ENCODE data around the gene EEFSEC.

The EEFSEC gene

GRCh38 chr3:128419311-128419710 lies 266.0 kb downstream of the EEFSEC start:
- no peak for DNase-seq

GRCh38 chr3:128420289-128420688 lies 267.0 kb downstream of the EEFSEC start:
- no peak for DNase-seq

DNA sequence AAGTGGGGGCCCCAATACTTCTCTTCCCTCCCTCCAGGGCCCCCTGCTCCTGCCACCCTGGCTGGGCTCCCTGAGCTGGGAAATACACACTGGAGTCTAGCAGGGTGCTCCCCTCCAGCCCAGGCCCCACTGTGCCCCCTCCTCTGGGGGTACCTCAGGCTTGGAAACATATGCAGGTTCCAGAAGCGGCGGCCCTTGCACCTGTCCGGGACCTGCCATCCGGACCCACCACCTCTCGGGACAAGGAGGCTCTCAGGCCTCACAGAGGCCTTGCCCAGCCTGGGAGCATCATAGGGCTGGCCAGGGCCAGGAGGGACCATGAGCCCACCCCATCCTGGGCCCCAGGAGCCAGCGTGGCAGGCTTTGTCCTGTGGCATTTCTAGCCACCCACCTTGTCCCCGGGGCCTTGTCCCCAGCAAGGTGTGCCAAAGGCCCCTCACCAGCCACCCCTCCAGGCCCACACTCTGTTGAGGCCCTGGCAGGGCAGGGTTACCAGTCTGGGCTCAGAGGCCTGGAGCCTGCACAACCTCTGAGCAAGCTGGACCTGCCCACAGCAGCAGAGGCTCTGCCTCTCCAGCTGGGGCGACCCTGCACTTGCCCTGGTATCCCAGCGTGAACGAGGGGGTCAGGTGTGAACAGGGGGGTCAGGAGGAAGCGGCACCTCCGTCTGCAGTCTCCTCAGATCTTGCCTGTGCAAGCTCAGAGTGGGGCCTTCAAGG lies 267.6 kb downstream of the EEFSEC start:
- no peak for DNase-seq

DNA sequence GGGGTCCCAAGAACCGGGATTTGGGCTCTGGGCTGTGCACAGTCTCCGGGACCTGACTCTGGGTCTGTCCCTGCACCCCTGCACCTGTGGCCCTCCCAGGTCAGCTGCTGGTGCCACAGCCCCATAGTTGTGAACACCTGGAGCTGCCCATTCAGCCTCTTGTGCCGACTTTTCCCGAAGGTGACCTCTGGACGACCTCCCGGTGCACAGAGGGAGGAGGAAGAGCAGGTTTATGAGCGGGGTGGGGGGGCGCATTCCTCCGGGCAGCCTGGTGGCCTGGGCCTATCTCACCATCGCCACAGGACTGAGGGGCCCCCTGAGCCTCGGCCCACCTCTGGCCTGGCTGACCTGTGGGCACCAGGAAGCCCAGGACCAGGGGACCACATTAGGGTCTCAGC lies 268.2 kb downstream of the EEFSEC start:
- no peak for DNase-seq

DNA sequence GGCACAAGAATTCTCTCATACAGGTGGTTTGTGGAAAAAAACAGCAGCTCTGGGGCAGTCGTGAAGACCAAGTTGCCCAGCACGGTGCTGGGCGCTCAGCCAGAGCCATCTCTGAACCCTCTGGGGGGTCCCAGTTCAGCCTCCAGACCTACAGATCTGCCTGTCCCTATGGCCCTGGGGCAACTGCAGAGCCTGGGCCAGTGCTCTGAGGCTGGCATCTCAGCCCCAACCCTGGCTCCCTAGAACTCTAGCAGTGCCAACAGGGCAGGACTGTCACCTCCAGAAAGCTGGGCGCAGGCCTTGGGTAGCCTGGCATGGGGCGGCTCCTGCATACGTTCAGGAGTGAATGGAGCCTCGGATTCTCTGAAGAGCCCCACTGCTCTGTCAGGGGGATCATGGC lies 268.7 kb downstream of the EEFSEC start:
- DNase-seq, result no peak

DNA sequence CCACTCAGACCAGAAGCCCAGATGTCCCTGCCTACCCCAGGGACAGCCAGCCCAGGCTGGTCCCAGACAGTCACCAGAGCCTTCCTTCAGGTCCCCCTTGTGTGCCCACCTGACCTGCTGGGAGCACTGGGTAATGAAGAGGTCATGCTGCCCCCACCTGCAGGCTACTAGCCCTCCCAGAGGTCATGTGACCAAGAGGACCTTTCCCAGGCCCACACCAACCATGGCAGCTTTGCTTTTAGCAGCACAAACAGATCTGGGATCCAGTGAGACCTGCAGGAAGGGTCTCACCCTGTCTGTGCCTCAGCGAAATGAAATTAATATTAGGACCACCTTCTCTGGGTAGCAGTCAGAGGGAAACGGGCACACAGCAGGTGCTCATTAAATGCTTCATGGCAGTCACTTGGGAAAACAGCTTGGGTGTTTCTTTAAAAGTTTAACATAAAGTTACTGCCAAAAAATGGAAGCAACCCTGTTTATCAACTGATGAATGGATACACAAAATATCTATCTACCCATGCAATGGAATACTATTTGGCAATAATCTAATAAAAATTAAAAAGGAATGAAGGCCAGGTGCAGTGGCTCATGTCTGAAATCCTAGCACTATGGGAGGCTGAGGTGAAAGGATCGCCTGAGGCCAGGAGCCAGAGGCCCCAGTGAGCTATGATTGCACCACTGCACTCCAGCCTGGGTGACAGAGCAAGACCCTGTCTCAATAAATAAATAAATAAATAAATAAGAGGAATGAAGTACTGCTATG lies 269.7 kb downstream of the EEFSEC start:
- DNase-seq, result no peak

- DNase-seq, result no peak
Observed at GRCh38 chr3:128423525-128424147, 270.4 kb downstream of the EEFSEC start.

DNA sequence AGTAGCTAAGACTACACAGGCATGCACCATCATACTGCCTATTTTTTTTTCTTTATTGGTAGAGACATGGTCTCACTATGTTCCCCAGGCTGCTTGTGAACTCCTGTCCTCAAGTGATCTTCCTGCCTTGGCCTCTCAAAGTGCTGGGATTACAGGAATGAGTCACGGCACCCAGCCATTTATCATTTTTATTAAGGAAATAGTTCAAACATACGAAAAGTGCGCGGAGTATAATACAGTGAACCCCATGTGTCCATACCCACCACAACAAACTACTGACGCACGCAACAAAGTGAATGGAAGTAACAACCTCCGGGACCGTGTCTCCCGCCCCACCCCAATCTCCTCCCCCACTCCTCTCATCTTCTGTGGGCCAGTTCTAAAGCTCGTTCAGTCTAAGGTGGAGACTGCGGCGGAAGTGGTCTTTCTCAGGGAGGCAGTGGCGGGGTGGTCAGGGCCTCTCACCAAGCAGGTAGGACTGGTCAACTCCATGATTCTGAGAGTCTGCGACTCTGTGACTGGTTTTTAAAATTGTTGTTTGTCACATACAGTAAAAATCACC lies 271.3 kb downstream of the EEFSEC start:
- no peak for DNase-seq

GRCh38 chr3:128425142-128425845 lies 272.0 kb downstream of the EEFSEC start:
- DNase-seq, result no peak

DNA sequence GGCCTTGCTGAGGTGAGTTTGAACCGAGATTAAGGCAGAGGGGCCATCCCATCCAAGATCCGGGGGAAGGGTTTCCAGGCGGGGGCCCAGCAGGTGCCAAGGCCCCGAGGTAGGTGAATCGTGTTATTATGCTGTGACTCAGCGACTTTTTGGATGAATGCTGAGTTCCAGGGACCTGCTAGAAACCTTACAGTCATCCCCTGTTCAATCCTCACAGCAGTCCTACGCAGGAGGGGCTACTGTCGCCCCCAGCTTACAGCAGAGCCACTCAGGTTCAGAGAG lies 272.5 kb downstream of the EEFSEC start:
- no peak for DNase-seq

DNA sequence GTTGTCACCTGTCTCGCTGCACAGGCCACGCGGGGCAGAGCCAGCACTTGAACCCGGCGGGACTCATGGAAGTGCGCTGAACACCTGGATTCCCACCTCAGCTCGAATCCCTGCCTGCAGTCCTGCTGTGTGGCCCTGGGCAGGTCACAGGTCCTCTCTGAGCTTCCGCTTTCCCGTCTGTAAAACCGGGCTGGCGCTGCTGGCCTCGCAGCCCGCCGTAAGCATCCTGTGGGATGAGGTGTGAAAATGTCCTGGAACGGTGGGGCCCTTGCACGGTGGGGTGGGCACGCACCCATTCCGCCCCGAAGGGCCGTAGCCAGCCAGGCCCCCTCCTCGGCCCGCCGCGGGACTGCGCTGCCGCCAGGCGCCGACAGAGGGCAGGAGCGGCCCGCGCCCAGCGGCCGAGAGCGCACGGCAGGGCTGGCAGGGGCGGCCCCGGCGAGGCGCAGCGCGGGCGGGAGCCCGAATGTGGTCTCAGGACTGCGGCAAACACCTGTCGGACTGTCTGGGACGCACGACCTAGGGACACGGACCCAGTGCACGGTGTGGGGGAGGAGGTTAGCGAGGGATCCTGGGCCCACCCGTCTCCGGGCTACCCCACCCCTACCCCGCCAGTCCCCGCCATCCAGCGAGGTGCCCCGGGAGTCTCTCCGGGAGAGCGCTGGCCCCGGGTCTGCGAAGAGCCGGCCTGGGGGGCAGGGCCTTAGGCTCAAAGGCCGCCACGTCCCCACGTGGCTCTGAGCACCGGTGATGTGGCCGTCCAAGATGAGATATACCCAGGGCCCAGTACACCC lies 273.0 kb downstream of the EEFSEC start:
- peak; percentile 67 for DNase-seq

- DNase-seq, result no peak
Observed at GRCh38 chr3:128427175-128427857, 274.0 kb downstream of the EEFSEC start.

DNA sequence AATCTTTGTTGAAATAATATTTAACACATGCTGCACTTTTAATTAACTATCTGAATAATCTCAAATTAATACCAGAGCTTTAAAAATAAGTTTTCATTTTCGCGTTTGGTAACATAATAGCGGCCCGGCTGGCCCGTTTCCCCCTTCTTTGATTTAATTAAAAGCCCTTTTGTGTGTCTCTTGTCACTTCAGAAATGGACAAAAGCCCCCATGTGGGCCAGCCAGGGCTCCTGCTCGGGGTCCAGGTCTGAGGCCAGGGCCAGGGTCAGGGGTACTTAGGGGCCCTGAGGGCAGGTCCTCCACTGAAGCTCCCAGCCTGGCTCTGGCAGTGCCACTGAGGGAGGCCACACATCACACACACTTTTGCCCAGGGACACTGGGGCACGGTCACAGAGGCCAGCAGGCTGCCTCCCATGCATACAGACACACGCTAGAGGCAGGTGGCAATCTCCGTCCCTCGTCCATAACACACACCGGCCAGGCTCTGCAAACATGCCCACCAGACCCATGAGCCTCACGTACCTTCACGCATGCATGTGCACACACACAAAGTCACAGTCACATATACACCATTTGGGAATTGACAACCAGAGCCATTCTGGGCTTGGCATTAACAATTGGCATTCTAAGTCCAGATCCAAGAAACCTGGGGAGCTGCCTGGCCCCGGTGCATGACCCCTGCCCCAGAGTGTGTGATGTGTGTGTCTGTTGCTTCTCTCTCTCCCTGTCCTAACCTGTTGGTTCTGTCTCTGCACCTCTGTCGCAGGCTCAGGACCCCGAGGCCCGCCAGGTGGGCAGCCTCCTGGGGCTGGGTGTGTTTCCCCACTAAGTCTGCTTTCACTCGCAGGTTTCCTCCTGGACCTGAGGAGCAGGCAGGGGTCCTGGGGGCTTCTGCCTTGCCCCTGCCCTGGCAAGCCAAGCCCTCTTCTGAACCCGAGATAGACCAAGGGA lies 274.9 kb downstream of the EEFSEC start:
- DNase-seq, result no peak

GRCh38 chr3:128429275-128429674 lies 276.0 kb downstream of the EEFSEC start:
- no peak for DNase-seq

GRCh38 chr3:128429751-128430150 lies 276.5 kb downstream of the EEFSEC start:
- DNase-seq, result no peak

DNA sequence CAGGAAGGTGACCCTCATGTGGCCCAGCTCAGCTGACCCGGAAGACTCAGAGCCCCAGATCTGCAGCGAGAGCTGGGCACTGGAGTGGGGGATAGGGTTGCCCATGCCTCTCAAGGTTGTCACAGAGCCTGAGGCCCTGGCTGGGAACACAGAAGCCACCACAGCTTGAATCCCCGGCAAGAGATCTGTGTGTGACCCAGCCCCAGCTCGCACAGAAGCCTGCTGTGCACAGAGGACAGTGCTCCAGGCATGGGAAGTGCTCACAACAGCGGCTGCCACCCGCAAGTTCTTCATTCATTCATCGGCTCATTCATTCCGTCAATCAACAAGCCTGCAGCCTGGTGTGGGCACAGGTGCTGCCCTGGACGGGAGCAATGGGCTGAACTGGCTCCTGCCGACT lies 277.0 kb downstream of the EEFSEC start:
- no peak for DNase-seq

DNA sequence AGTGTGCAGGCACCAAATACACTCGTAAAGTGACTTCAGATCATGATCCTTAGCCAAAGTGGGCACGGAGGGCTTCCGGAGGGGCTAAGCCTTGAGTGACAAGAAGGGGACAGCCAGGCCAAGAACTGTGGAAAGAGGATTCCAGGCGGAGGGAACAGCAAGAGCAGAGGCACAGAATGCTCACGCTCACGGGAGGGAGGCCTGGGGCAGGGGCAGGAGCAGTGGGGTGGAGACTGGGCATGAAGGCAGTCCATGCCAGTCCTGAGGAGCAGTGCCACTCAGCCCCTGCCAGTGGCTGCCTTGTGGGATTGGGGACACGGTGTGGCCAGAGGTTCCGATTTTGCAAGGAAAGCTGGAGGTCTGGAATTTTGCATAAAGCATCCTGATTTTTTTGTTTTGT lies 277.4 kb downstream of the EEFSEC start:
- DNase-seq, result no peak

DNA sequence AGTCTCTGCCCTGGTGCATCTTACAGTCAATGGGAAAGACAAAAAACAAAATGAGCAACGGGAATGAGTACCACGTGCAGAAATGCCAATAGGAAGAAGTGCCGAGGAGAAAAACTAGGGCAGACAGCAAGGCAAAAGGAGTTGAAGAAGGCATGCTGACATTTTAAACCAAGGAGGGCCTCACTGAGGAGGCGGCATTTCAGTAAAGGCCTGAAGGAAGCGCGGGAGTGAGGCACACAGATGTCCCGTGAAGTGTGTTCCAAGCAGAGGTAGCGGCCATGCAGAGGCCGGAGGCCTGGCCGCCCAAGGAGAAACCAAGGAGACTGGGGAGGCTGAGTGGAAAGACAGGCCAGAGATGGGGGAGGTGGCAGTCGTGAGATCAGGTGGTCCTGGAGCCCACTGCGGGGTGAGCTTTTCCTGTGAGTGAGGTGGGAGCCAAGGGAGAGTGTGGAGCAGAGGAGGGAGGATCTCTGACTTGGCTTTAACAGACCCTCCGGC lies 278.6 kb downstream of the EEFSEC start:
- DNase-seq, result no peak

- no peak for DNase-seq
Observed at GRCh38 chr3:128432301-128432970, 279.2 kb downstream of the EEFSEC start.

All from suppressor macrophage treated with lipopolysaccharide for 4 hours (primary cell).